Effector CD8-positive, alpha-beta T cell (primary cell): ENCODE data around the gene SRGAP2C.
"Not testable (repeated sequence)": the region's sequence is repeated elsewhere in the genome, so short reads cannot be mapped to it uniquely, and the experiment has no call there.

Experiments
- DNase-seq: peaks from one replicate; lab custom pipeline; 2025; lab: John Stamatoyannopoulos, UW

The SRGAP2C gene

DNA sequence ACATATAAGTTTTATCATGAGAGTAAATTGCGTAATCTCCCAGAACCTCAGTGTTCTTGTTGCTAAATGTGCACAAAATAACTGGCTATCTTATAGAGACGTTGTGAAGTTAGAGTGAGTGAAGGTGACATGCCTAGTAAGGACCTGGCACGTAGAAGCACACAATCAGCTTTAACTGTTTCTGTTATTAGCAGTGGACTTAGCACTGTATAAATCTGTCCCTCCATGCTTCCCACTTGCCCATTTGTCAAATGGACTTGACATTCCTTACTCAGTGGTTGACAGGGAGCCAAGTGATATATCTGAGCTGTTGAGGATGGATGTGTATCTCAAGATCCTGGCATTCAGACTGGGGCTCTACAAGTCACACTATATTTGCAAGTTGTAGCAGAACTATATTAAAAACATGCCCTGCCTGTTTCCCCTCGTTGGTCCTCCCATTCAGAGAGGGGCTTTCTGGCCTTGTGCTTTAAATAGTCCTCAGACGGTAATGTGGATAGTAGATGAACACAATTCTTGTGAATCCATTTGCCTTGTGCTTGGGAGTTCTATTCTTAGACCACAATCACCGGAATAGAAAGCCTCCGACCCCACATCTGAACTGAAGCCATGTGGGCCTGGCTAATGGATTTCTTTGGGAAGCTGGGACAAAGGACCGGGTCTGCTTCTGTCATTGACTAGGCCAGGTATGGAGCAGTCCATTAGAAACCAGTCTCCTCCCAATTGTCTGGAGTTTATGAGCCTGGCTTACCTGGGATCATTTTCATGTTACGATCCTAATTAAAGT is 43.0 kb downstream of the SRGAP2C start:
- not testable (repeated sequence) for DNase-seq

DNA sequence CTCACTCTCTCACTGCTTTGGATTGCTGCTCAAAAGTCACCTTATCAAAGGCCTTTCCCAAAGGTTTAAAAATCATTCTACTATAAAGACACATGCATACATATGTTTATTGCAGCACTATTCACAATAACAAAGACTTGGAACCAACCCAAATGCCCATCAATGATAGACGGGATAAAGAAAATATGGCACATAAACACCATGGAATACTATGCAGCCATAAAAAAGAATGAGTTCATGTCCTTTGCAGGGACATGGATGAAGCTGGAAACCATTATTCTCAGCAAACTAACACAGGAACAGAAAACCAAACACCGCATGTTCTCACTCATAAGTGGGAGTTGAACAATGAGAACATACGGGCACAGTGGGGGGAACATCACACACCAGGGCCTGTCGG is 45.9 kb downstream of the SRGAP2C start:
- not testable (repeated sequence) for DNase-seq

DNA sequence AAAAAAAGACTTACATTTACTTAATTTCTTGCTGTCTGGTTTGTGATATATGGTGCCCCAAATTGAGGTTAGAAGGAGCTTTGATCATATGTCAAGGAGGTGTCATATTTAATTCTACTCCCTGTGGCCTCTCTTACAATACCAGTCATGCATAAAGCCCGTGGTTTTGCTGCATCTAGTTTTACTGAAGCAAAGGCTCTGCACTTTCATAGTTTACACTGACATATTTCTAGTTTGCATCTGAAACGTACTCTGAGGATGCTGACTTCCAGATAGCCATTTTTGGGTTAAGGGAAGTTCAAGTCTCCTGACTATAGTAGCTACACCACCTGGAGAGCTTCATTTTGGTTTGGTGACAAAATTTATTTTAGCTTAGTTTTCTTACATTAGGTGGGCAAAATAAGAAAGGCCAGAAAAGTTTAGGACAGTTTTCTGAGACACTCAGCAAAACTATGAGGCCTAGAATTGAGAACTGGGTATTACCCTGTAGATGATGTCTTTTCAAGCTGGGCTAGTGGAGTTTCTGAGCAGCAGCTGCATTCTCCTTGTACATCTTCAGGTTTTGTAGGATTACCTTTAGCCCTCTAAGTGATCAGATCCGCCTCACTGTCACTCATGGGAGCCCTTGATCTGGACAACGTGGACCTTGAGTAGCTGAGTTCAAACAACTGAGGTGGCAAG is 47.8 kb downstream of the SRGAP2C start:
- not testable (repeated sequence) for DNase-seq

DNA sequence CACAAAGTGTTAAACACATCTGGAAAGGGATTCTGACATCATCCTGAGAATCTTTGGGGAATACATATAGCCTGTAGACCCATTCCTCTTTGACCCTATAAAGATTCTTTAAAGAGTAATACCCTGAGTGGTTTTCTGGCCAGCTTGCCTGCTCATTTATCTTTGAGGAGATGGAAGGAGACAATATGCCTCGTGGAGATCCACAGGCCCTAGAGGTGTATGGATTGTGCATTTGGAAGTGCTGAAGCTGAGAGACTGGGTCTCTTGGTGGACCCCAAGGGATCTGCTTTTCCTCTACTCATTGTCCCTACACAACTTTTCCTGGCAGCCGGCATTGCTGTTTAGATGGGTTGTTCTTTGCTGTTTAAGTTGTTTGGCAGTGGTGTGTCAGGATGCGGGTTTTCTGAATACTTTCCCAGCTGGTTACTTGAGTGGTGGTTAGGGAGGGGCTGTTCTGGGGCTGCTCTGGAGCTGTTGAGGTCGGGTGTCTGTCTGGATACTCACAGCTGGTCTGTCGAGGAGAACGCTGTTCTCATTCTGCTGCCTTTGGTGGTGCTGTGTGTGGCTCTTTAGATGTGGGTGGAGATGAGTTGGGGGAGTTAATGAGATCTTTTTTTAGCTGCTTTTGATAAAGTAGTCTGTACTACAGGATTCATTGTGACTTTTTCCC is 49.5 kb downstream of the SRGAP2C start:
- not testable (repeated sequence) for DNase-seq

DNA sequence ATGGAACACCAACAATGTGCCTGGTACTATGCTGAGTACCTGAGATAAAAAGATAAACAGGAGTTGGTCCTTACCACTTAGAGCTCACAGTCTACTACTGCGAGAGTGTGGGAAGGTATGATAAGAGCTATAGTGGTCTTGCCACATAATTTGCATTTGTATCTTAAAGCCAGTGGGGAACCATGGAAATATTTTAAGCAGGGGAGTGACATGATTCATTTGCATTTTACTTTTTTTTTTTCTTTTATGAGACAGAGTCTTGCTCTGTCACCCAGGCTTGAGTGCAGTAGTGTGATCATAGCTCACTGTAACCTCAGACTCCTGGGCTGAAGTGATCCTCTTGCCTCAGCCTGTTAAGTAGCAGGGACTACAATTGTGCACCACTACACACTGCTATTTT is 53.6 kb downstream of the SRGAP2C start:
- not testable (repeated sequence) for DNase-seq

DNA sequence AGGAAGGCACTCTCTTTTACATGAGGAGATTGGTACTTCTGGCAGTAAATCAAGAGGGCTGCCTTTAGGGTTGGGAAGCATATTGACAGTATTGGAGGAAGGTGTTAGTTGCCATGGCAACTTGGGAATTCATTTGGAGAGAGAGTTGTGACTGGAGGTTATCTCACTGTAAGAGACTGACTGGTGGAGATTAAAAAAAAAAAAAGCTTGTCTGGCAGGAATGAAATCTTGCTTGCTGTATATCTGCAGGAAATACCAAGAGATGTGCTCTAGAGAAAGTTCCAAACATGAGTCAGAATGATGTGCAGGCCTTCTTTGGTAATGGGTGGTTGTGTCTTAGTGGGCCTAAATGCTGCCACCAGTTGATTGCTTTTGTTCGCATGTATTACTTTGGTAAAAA is 59.1 kb downstream of the SRGAP2C start:
- DNase-seq: not testable (repeated sequence)

DNA sequence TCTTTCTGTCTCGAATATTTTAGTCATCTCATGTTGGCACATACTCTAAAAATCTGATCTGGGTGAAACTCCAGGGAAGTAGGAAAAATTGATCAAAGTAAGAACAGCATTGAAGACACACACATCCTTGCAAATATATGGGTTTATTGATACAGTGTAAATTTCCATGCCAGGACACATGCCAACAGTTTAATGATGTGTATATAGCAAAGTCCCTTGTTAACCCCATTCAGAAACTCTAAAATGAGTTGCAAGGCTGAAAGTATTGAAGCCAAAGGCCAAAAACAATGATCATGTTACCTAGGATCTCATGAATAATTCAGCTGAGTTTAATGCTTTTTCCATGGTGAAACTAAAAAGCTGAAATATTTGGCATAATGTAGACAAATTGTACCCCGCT is 61.6 kb downstream of the SRGAP2C start:
- DNase-seq: not testable (repeated sequence)

DNA sequence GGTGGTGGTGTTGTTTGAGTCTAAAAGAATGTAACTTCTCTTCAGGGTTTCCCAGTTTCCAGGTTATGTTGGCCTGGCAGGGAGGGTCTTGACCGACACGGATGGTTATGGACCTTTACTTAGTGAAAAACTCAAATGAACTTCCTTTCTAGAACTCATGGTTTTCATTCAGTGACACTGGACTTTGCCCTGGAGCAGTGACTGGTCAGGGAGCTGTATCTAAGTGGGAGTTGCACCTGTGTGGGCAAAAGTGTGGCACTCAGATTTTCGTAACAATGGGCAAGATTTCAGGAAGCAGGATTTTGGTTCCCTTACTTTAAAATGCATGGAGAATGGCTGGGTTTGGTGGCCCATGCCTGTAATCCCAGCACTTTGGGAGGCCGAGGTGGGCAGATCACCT is 67.9 kb downstream of the SRGAP2C start:
- DNase-seq: not testable (repeated sequence)

DNA sequence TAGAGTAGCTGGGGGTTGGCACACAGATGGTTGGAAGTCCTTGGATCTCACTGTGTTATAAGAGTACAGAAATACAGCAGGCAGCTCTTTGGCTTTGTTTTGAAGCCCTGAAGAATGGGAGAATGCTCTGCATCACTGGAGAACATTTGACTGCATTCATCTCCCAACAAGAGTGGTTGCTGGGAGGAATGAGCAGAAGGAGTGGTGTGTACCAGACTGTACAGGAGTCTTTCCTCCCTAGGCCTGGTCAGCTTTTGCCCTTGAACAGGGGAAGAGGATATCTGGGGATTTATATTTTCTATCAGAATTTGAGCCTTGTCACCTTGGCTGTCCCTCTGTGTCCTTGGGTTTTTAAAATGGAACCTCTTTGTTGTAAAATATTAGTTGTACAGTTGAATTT is 69.8 kb downstream of the SRGAP2C start:
- DNase-seq: not testable (repeated sequence)

DNA sequence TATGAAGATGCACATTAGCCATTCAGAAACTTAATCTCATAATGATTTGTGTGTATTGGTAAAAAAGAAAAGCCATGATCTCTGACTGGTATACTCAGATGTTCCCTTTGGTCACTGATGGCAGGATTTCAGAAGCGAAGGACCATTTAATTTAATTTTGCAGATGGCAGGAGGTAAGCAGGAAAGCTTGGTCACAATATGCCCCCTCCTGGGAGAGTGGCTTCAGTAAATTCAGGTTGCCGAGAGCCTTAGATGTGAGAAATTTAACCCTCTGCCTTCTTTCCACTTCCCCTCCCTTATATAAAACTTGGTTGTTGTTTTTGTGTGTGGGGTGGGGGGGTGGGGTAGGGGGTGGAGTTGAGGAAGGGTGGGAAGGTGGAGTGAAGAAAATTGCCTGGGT is 72.9 kb downstream of the SRGAP2C start:
- not testable (repeated sequence) for DNase-seq

DNA sequence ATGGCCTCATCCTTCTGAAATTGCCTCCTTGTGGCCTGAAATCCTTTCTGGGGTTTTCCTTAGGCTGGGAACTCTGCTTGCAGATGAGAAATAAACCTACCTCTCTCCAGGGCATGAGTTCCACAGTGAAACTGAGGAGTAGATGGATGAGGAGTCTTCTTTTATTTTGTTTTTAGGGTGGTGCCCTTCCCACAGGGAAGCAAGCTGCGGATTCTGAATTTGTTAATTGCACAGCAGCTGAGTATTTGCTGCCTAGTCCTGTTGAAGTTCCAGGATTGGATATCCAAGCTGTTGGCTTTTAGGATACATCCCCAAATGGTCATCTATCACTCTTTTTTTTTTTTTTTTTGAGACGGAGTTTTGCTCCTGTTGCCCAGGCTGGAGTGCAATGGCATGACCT is 73.4 kb downstream of the SRGAP2C start:
- not testable (repeated sequence) for DNase-seq

DNA sequence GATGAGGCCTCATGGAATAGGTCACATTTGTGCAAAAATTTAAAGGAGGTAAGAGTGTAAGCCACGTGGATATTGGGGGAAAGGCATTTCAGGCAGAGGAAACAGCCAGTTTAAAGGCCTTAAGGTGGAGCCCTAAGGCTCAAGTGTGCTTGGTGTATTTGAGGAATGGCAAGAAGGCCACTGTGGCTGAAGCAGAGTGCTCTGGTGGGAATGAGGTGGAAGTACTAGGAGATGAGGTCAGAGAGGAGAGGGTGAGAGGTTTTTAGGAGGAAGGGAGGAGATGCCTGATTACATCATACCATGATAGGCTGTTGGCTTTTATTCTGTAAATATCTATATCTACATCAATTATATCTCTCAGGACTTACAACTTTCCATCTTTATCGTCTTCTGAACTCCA is 75.4 kb downstream of the SRGAP2C start:
- not testable (repeated sequence) for DNase-seq

DNA sequence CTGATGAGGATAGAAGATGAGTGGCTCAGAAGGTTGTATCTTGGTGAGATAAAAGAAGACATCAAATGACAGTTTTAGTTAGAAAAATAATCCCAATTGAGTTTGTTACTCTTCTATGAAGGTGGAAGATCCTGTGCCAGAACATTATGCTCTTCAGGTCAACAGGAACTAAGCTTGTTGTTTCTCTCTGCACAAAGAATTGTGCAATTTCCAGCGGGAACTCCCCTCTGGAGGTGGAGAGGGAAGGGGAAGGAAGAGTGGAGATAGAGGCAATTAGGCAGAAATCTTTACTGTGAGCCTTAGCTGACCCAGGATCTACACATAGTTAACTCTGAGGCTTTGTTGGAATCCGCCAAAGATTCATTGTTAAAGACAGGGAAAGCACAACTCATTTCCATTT is 77.4 kb downstream of the SRGAP2C start:
- not testable (repeated sequence) for DNase-seq

DNA sequence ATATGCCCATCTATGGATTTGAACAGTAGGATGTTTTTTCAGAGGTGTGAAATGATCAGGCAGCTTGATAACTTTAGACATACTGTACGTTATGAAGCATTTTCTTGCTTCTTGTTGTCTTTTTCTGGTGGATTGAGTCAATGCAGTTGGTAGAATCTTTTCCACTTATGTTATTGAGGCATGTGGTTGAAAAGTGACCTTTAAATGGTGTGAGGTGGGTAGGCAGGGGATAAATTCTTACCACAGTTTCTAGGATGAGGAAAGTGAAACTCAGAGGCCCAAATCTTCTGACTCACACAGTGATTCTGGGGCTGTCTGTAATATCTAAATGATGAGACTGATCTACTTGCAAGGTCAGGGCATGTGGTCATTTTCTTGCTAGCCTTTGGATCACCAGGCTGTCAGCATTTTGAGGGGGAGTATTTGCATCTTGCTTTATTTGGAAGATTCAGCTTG is 79.0 kb downstream of the SRGAP2C start:
- not testable (repeated sequence) for DNase-seq

DNA sequence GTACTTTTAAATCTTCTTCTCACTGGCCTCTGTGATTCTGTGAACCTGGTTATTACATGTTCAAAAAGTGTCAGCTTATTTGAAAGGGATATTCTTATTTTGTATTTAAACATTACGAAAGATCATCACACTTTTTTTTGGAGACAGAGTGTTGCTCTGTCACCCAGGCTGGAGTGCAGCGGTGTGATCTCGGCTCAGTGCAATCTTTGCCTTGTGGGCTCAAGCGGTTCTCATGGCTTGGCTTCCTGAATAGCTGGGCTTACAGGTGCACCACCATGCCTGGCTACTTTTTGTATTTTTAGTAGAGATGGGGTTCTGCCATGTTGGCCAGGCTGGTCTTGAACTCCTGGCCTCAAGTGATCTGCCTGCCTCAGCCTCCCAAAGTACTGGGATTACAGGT is 82.3 kb downstream of the SRGAP2C start:
- not testable (repeated sequence) for DNase-seq

DNA sequence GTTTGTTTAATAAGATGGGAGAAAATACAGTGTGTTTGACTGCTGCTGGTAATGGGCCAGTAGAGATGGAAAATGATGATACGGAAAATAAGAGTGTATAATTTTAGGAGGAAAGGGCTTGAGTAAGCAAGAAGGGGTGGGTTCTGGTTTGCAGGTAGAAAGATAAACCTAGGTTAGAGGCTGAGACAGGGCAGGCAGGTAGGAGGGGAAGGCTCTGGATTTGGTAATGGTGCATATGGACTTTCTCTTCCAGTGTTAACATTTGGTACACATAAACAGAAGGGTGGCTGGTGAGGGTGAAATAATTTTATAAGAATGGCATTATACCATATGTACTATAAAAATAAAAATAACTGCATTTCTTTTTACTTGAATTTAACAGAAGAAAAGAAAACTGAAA is 84.5 kb downstream of the SRGAP2C start:
- DNase-seq: not testable (repeated sequence)

DNA sequence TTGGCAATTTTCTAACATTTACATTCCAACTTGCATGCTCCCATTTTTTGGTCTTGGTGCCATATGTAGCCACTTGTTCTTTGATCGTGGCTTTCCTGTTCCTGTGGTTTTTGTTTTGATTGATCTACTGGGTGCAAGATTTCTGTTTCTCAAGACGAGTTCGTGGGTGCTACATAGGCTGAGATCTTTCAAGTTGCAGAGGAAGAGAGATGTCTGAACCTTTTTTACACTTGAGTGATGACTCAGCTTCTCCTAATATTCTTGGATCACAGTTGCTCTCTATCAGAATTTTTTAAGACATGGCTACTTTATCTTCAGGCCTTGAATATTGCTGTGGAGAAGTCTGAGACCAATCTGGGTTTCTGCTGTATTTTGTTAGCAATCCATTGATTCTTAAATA is 85.2 kb downstream of the SRGAP2C start:
- DNase-seq: not testable (repeated sequence)

DNA sequence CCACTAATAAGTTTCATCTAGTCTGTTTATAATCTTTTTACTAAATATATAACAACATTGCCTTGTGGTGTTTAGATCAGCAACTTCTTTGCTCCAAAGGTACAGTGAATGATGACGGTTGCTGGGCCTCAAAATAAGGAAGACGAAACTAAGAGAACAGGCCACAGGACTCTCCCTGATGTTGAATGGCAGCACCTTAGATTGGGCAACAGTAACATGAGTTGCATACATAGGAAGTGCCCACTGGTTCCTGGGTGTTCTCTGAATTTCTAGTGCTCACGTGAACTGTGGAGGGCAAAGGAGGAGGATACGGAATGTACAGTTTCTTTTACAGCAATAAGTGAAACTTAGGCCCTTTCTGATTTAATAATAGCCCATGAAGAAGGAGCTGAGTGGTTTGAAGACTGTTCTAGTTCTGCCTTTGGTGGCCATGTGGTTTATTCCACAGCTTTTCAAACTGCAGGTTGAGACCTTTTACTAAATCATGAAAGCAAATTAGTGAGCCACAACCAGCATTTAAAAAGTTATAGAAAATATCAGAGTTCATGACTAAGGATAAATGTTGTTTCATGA is 86.5 kb downstream of the SRGAP2C start:
- not testable (repeated sequence) for DNase-seq

DNA sequence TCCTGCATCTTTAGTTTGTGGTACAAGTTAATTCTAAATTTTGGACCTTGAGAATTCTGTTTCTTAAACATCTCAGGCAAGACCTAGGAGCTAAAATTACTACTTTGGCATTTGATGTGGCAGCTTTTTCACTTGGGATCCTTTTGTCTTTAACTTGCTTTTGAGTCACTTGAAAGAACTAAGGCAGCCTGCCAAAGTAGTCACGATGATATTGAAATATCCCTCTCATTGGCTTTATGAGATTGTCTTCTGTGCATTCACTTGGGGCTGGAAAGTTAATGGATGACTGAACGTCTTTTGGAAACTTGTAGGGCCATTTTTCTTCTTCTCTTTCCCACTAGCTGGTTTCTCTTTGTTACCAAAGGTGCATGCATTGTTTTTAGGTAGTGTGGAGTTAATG is 90.7 kb downstream of the SRGAP2C start:
- DNase-seq: not testable (repeated sequence)

DNA sequence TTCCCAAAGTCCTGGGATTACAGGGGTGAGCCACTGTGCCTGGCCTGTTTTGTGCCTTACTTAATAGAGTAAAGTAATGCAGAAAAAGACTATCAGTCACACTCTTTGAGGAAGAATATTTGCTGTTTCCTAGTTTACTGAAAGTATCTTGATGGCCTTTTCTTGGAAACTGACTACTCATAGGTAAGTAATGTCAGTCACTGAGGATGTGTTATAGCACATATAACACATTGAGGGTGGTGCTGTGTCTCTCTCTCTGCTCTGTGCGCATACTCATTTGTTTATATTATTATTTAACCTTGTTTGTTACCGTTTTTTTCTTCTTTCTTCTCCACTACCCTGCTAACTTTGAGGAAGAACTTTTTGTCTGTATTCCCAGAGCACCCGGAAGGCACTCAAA is 93.4 kb downstream of the SRGAP2C start:
- not testable (repeated sequence) for DNase-seq

DNA sequence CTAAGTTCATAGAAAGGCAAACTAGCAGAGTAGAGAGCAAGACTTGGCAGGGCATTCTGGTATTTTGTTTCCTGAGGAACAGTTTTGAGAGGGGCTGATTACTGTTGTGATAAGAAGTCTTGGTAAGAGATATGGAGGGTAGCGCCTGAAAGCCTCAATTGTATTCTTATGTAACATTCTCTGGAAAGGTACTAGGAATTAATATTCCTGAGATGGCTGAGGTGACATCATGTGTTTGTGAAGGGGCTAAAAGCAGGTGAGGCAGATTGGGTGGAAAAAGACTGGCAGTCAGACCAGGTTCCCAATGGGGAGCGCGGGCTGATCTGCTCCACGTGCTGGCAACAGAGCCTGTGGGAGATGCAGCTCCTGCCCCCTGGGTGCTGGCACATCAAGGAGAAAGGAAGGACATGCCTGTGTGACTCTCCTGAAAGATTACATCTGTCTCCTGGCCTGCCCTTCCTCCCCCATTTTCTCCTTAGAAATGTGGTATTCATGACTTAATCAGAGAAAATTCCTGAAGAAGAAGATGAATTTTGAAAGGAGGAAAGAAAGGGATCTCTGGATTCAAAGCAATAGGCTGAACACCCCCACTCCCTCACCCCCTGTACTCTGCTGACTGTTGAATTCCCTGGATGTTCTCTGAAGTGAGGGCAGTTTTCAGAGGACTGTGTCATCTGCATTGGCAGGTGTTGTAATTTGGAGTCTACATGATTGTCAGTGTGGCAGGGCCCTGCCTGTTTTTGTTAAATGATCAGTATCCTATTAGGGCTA is 94.2 kb downstream of the SRGAP2C start:
- not testable (repeated sequence) for DNase-seq

DNA sequence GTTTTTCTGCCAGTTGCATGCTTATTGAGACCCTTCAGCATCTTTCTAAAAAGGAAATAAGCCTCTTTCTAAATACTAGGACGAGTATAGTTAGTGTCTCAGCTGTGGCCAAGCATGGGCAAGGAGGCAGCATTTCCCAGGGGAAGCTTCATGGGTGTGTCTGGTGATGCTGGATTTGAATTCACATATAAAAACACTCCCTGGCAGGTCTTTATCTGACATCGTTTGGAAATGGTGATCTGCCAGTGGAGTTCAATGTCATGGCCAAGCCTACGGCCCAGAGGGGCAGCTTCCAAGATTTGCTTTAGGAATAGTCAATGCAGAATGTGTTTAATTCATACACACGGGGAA is 94.7 kb downstream of the SRGAP2C start:
- not testable (repeated sequence) for DNase-seq
